Hippocampal formation (tissue), 2 donors: ENCODE measurements around the gene TNNT3.

Source experiments
- DNase-seq, 2 donors: peaks; one replicate each; lab custom pipeline; 2025; lab: John Stamatoyannopoulos, UW

TNNT3 gene

GRCh38 chr11:1923201-1923956 is 3.9 kb downstream of the TNNT3 start:
- no peak for DNase-seq

DNA sequence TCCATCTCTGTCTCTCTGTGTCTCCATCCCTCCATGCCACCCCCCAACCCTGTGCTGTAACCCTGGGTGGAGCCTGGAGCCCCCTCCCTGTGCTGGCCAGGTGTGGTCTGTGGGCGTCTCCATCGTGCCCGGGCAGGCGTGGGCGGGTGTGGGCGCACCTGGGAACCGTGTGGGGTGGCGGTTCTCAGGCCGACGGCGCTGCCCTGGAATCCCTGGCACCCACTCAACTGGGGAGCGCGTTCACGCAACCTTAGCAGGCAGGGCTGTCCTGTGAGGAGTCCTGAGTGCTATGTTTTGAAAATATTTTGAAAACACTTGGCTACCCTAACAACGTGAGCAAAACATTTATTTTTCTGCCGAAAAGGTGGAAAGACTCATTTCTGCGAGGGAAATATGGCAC is 4.7 kb downstream of the TNNT3 start:
- no peak for DNase-seq

DNA sequence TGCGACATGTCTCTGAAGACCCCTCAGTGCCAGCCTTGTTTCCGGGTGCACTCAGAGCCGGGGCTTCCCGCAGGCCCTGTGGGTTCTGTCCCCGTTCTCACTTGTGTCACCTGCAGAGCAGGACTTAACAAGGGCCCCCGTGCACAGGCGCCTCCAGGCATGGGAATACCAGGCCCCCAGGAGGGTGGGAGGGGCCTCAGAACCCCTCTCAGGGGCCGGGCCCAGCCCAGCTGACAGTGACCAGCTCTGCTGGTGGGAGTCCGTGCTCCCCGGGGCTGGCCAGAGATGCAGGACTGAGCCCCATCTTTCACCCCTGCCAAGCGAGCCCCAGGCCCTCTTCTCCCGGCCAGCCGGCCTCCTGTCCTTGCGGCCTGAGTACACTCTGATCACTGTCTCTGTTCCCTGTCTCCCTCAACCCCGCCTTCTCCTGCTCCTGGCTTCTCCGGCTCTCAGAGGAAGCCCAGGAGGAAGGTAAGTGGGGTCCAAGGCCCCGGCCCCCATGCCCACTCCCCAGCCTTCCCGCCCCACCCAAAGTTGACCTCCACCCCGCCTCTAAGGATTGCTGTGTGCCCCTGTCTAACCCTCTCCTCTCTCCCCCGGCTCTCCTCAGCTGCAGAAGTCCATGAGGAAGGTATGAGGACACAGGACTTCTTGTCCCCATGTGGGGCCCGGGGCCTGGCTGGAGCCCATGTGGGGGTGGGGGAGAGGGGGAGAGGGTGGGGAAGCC is 5.3 kb downstream of the TNNT3 start:
- DNase-seq, result no peak

DNA sequence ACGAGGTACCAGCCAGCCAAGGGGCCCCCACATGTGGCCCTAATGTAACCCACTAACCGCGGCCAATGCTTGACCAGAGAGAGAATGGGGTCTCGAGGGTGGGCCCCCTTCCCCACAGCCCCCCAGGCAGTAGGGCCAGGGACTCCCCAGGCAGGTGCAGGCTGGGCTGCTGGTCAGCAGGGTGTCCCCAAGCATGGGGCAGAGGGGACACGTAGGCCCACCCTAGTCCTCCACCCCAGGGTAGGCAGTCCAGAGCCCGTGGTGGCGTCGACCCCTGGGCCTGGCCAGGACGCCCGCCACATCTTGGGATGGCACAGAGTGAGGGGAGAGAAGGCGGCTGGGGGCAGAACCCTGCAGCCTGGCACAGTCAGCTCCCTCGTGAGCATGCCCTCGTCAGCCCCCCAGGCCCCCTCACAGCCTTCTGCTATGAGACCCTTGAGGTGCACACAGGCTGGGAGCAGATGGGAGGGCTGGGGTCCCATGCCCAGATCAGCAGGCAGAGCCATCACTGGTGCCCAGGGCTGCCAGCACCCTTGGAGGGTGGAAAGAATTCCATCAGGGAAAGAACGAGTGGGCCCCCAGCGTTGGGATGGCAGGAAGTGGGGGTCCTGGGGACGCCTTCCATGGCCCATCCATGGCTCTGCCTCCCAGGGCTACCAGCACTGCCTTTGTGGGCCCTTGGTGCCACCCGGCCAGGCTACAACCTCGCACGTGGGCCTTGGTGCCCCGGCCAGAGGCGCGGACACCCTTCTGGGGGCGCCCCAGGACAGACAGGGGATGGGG is 6.1 kb downstream of the TNNT3 start:
- DNase-seq, result no peak

GRCh38 chr11:1926156-1927025 is 6.9 kb downstream of the TNNT3 start:
- no peak for DNase-seq

- no peak for DNase-seq
Observed at GRCh38 chr11:1927026-1927847, 7.7 kb downstream of the TNNT3 start.

GRCh38 chr11:1927848-1928469 is 8.5 kb downstream of the TNNT3 start:
- no peak for DNase-seq

GRCh38 chr11:1928470-1928890 is 9.0 kb downstream of the TNNT3 start:
- no peak for DNase-seq

GRCh38 chr11:1928891-1929541 is 9.5 kb downstream of the TNNT3 start:
- DNase-seq, result no peak

DNA sequence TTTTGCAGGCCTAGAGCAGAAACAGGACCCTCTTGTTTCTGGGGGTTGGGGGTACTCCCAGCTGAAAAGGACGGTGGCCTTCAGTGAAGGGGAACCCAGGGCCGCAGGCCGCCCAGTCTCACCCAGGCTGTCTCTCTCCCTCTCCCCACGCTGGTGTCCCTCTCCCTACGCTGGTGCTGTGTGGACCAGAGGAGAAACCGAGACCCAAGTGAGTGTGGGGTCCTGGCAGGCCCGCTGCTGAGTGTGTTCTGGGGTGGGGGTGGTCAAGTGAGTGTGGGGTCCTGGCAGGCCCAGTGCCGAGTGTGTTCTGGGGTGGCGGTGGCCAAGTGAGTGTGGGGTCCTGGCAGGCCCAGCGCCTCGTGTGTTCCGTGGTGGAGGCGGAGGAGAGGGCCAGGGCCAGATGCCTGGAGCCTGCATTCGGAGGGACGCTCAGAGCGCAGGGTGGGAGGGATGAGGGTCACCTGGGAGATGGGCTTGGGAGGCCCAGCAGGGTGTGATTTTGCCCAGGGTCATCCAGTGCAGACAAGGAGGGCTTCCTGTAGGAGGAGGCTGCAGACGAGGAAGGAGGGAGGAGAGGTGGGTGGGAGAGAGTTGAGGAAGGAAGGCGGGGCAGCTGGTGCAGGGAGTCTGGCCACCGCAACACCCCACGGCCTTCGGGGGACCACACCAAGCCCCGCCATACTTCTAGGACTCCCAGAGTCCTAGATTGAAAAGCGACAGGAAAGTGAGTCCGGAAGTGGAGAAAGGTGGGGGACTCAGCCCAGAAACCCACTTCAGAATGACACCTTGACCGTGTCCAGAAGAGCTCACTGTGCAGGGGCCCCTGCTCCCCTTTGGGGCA is 10.3 kb downstream of the TNNT3 start:
- DNase-seq, result no peak

GRCh38 chr11:1930462-1930830 is 10.9 kb downstream of the TNNT3 start:
- DNase-seq, result no peak

DNA sequence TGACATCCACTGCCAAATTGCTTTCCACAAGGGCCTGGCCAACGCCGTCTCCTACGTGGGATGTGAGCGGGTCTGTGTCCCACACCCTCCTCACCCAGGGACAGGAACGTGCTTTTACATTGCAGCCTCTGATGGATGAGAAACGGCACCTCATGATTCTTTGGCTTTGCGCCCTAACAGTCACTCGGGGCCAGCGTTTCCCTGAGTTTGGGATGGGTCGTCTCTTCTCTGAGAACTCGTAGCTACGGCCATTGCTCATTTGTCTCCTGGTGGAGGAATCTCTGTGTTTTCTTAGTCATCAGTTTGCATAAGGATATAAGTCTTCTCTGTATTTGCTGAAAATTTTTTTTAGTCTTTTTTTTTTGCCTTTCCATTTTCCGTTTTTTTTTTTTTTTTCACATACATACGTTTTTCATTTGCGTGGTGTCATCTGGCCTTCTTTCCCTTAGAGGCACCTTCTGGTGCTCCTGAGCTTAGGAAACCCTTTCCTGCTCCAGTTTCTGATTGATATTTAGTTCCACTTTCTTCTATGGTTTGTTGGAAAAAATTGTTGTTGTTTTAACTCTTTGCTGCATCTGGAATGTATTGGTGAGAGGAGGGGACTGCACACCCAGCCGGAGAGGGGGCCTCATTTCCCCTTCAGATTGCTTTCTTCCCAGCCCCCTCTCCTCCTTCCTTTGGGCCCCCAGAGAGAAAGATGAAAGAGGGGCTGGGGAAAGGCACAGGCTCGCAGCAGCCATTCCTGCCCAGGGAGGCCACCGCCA is 12.0 kb downstream of the TNNT3 start:
- DNase-seq, result no peak

GRCh38 chr11:1932105-1932480 is 12.6 kb downstream of the TNNT3 start:
- no peak for DNase-seq

GRCh38 chr11:1932681-1933080 is 13.2 kb downstream of the TNNT3 start:
- DNase-seq, result no peak

GRCh38 chr11:1933416-1934334 is 14.2 kb downstream of the TNNT3 start:
- no peak for DNase-seq

GRCh38 chr11:1934335-1935155 is 15.0 kb downstream of the TNNT3 start:
- DNase-seq, result no peak
